Erythroblast (primary cell): Measurements from ENCODE around the gene EIF4E.

Experiments
- GATA1 ChIP-seq: IDR thresholded peaks from 2 replicates; pipeline ENCODE4 v1.6.1; 2011; ENCODE audit warnings: low read depth, mild to moderate bottlenecking, control low read depth, low read length, moderate library complexity
- POLR2A ChIP-seq: IDR thresholded peaks from 2 replicates; pipeline ENCODE4 v1.6.1; 2011; ENCODE audit warnings: mild to moderate bottlenecking, low read length

- TF ChIP-seq POLR2A (no peak), GATA1 (no peak)
Observed at GRCh38 chr4:98946359-98946758, 17.4 kb upstream of the EIF4E start.
